Calu3 (cell line): ENCODE measurements around the gene AK8. TPM values are rescaled to one million over a fixed set of nuclear protein-coding genes. Genes with fewer than 3 reads are reported as not detected.

Experiments
- BruUV-seq: library from RNA; stranded (reverse); fragments of 400-500 nt; replicated peaks from 2 replicates; lab custom pipeline; 2021; lab: Mats Ljungman, UMichigan
- CTCF ChIA-PET: fragments of 300-600 bp; sonication (Branson Sonifier 250); formaldehyde crosslinking; loops from one replicate; lab custom pipeline; 2022; ENCODE audit warnings: antibody characterized with exemption; lab: Charles Lee
- DNase-seq: peaks from one replicate; pipeline ENCODE4 v3.0.0; 2022
- H3K27ac Mint-ChIP-seq: one replicate; pipeline ENCODE4 v1.8.0; 2022; ENCODE audit warnings: mixed read lengths; ENCODE audit not compliant: unreplicated experiment
- H3K27me3 Mint-ChIP-seq: one replicate; pipeline ENCODE4 v1.8.0; 2022; ENCODE audit warnings: mixed read lengths; ENCODE audit not compliant: unreplicated experiment
- H3K36me3 Mint-ChIP-seq: one replicate; pipeline ENCODE4 v1.8.0; 2022; ENCODE audit warnings: mild to moderate bottlenecking, moderate library complexity, mixed read lengths; ENCODE audit not compliant: insufficient read depth, unreplicated experiment
- H3K4me1 Mint-ChIP-seq: one replicate; pipeline ENCODE4 v1.8.0; 2022; ENCODE audit warnings: mild to moderate bottlenecking, low read depth, mixed read lengths; ENCODE audit not compliant: unreplicated experiment
- H3K4me3 Mint-ChIP-seq: one replicate; pipeline ENCODE4 v1.8.0; 2022; ENCODE audit warnings: mild to moderate bottlenecking, low read depth, moderate library complexity, mixed read lengths; ENCODE audit not compliant: unreplicated experiment
- H3K9me3 Mint-ChIP-seq: one replicate; pipeline ENCODE4 v1.8.0; 2022; ENCODE audit warnings: low read depth, mixed read lengths; ENCODE audit not compliant: unreplicated experiment
- CTCF ChIP-seq: fragments of 200-600 bp; IDR thresholded peaks from one replicate; pipeline ENCODE4 v1.8.0; 2022; ENCODE audit warnings: antibody characterized with exemption; ENCODE audit not compliant: unreplicated experiment
- intact Hi-C: fragments of 100-400 bp; cut with micrococcal nuclease; formaldehyde crosslinking; loops from one replicate; pipeline ENCODE4 v1.10.0; 2022; ENCODE audit not compliant: unreplicated experiment
- total RNA-seq: library from RNA; stranded (reverse); gene quantifications from 2 replicates; pipeline ENCODE4 v1.2.3, GENCODE V29; 2022

Gene AK8
- total RNA-seq, 1 experiment from 2014 or later = 1.4 TPM

GRCh38 chr9:132869266-132869665, 8.8 kb downstream of the AK8 start:
- Mint-ChIP-seq H3K4me1 (no peaks in the 10 kb centered on the region), H3K9me3 (no peaks in the 10 kb centered on the region), H3K4me3 (no peak overlapping the region), H3K27ac (no peak overlapping the region), H3K27me3 (no peaks in the 10 kb centered on the region), H3K36me3 (no peaks in the 10 kb centered on the region)
- intact Hi-C loops = no loop called here
- no peak for TF ChIP-seq CTCF
- no TSS peak for BruUV-seq
- CTCF ChIA-PET = interaction anchor here (0.6 kb wide), 1 partner anchor 18 kb away, joined by 3 read pairs; no protein-coding TSS in a partner anchor
- no peak for DNase-seq

DNA sequence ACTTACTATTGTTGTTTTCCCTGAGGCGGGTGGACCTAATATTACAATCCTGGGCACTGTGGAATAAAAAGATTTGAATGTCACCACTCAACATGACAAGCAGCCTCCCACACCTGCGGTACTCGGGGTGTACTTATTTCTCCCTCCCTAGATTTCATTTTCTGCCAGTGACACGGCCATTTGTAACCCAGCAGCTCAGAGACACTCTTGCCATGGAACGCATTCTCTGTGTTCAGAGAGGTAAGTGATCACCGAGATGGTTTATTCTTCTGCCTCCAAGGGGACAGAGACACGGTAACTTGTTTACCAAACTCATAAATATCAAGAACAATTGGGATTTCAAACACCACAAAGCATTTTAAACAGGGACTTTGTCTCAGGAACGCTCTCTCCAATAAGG, 11.2 kb downstream of the AK8 start:
- no peak for DNase-seq
- no peak overlapping the region for H3K4me3 Mint-ChIP-seq
- intact Hi-C loops = no loop called here
- no peak overlapping the region for H3K27ac Mint-ChIP-seq
- no peaks in the 10 kb centered on the region for H3K36me3 Mint-ChIP-seq
- BruUV-seq = no TSS peak
- no peaks in the 10 kb centered on the region for H3K9me3 Mint-ChIP-seq
- no peaks in the 10 kb centered on the region for H3K27me3 Mint-ChIP-seq
- CTCF ChIA-PET = no interaction called here
- no peaks in the 10 kb centered on the region for H3K4me1 Mint-ChIP-seq
- TF ChIP-seq CTCF = no peak

DNA sequence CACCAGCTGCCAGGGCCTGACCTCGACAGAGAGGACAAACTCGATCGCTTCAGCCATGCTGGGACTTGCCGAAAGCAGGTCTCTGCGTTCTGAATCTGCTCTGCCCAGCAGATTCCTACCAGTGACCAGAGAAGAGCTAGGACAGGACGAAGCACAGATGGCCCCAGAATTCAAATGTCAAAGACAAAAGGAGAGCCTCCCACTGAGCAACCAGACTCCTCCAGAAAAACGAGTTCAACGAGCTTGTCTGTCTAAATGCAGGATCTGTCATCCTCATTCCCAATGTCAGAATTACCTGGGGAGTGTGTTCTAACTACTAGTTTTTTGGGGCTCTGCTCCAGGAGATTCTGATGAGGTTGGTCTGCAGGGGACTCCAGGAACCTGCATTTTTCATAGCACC, 13.4 kb downstream of the AK8 start:
- H3K9me3 Mint-ChIP-seq = no peaks in the 10 kb centered on the region
- no peak for TF ChIP-seq CTCF
- no peaks in the 10 kb centered on the region for H3K36me3 Mint-ChIP-seq
- no peaks in the 10 kb centered on the region for H3K4me1 Mint-ChIP-seq
- CTCF ChIA-PET = no interaction called here
- H3K4me3 Mint-ChIP-seq = no peak overlapping the region
- DNase-seq = no peak
- no TSS peak for BruUV-seq
- no peaks in the 10 kb centered on the region for H3K27me3 Mint-ChIP-seq
- intact Hi-C loops = no loop called here
- H3K27ac Mint-ChIP-seq = no peak overlapping the region

GRCh38 chr9:132864277-132864676, 13.8 kb downstream of the AK8 start:
- intact Hi-C loops = no loop called here

More at GRCh38 chr9:132864277-132864676, 13.8 kb downstream of the AK8 start:
- TF ChIP-seq CTCF = no peak
- H3K9me3 Mint-ChIP-seq = no peaks in the 10 kb centered on the region
- CTCF ChIA-PET = no interaction called here
- H3K4me1 Mint-ChIP-seq = no peaks in the 10 kb centered on the region
- no peaks in the 10 kb centered on the region for H3K36me3 Mint-ChIP-seq
- no peak for DNase-seq
- H3K4me3 Mint-ChIP-seq = no peak overlapping the region
- H3K27ac Mint-ChIP-seq = no peak overlapping the region
- H3K27me3 Mint-ChIP-seq = no peaks in the 10 kb centered on the region
- no TSS peak for BruUV-seq
